Uterus (tissue), 4 donors: Measurements from ENCODE around the gene SLC5A4. TPM values are rescaled to one million over a fixed set of nuclear protein-coding genes. Genes with fewer than 3 reads are reported as not detected.
A peak's percentile ranks its signal among the peaks of the same experiment; 100 is the strongest.

ENCODE experiments used
- DNase-seq, 2 donors: peaks; one replicate each; pipeline ENCODE4 v3.0.0-alpha.2; 2019 to 2020
- H3K27ac ChIP-seq, 2 donors: fragments of 200-600 bp; sonication (generic); 1 replicate in 1 of 2; 2 replicates in 1 of 2; pipeline ENCODE4 v1.5.1; 2016 to 2018
- H3K27me3 ChIP-seq, 2 donors: fragments of 200-600 bp; sonication (generic); one replicate each; pipeline ENCODE4 v1.5.1; 2018 to 2019; ENCODE audit warnings: control low read depth in 1 of 2
- H3K36me3 ChIP-seq, 2 donors: fragments of 200-600 bp; sonication (generic); one replicate each; pipeline ENCODE4 v1.5.1; 2019; ENCODE audit warnings: control low read depth in 1 of 2
- H3K4me1 ChIP-seq, 2 donors: fragments of 200-600 bp; sonication (generic); one replicate each; pipeline ENCODE4 v1.5.1; 2018 to 2019; ENCODE audit warnings: control low read depth in 1 of 2
- H3K4me3 ChIP-seq, 2 donors: fragments of 200-600 bp; sonication (generic); 1 replicate in 1 of 2; 2 replicates in 1 of 2; pipeline ENCODE4 v1.5.1; 2018 to 2019; ENCODE audit warnings: mild to moderate bottlenecking in 1 of 2
- H3K9me3 ChIP-seq, 2 donors: fragments of 200-600 bp; sonication (generic); one replicate each; pipeline ENCODE4 v1.5.1; 2019; ENCODE audit warnings: control low read depth in 1 of 2
- POLR2A ChIP-seq, 2 donors: fragments of 450-650 bp; IDR thresholded peaks; one replicate each; pipeline ENCODE4 v1.6.1; 2016; ENCODE audit warnings: antibody characterized with exemption in 2 of 2, mild to moderate bottlenecking in 1 of 2, moderate library complexity in 1 of 2
- intact Hi-C: fragments of 100-400 bp; cut with DNase I; formaldehyde crosslinking; loops from one replicate; pipeline ENCODE4 v1.15.1; 2023; ENCODE audit warnings: low total_unique reads
- total RNA-seq, 4 donors: library from RNA; depleted of rRNA in 3 of 4; stranded (reverse); fragments of >200 nt in 3 of 4; gene quantifications; one replicate each; pipeline versions ENCODE4 v1.1.0 to v1.2.4, GENCODE V29; 2014 to 2023
- TF ChIP-seq, protein P1 (sequence below), 4 experiments: fragments of 200-600 bp in 2 of 4; fragments of 450-650 bp in 2 of 4; sonication (generic) in 2 of 4; IDR thresholded peaks; one replicate each; pipeline ENCODE4 v1.5.1; 2016 to 2019; ENCODE audit warnings: antibody characterized with exemption in 4 of 4, mild to moderate bottlenecking in 2 of 4, moderate library complexity in 1 of 4
- donor health status: DM: yes; HTN: yes; CAD: no.

SLC5A4 gene
- total RNA-seq, 4 donors from 2014 or later = 4.7 to 4.9 TPM; not detected in 2

GRCh38 chr22:32204856-32205722, 50.1 kb downstream of the SLC5A4 start, which contains the start of gene RFPL2:
RFPL2 (minus strand) TSS chr22:32205073; CDS start chr22:32202451, 2,622 bp downstream.
- no peak within 1 kb of the TSS for H3K27ac ChIP-seq
- no peak for TF ChIP-seq POLR2A (IDR thresholded peaks at IDR 0.05)
- TF ChIP-seq, protein P1, sequence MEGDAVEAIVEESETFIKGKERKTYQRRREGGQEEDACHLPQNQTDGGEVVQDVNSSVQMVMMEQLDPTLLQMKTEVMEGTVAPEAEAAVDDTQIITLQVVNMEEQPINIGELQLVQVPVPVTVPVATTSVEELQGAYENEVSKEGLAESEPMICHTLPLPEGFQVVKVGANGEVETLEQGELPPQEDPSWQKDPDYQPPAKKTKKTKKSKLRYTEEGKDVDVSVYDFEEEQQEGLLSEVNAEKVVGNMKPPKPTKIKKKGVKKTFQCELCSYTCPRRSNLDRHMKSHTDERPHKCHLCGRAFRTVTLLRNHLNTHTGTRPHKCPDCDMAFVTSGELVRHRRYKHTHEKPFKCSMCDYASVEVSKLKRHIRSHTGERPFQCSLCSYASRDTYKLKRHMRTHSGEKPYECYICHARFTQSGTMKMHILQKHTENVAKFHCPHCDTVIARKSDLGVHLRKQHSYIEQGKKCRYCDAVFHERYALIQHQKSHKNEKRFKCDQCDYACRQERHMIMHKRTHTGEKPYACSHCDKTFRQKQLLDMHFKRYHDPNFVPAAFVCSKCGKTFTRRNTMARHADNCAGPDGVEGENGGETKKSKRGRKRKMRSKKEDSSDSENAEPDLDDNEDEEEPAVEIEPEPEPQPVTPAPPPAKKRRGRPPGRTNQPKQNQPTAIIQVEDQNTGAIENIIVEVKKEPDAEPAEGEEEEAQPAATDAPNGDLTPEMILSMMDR (IDR thresholded peaks at IDR 0.05) = no peak
- no peaks in the 10 kb centered on the region for H3K4me1 ChIP-seq
- H3K27me3 ChIP-seq = peaks cover 0 to 8% of the 10 kb centered on the region in 2 donors
- intact Hi-C loops = no loop called here
- H3K4me3 ChIP-seq = no peak within 1 kb of the TSS
- no peaks in the 10 kb centered on the region for H3K9me3 ChIP-seq
- no peaks in the 10 kb centered on the region for H3K36me3 ChIP-seq
- no peak for DNase-seq

GRCh38 chr22:32204040-32204855, 50.9 kb downstream of the SLC5A4 start:
- Histone ChIP-seq H3K27me3 (peaks cover 0 to 8% of the 10 kb centered on the region in 2 donors), H3K36me3 (no peaks in the 10 kb centered on the region), H3K4me3 (no peak overlapping the region), H3K4me1 (no peaks in the 10 kb centered on the region), H3K27ac (no peak overlapping the region), H3K9me3 (no peaks in the 10 kb centered on the region)
- intact Hi-C loops = no loop called here
- no peak for DNase-seq
- TF ChIP-seq, protein P1 (IDR thresholded peaks at IDR 0.05) = no peak
- TF ChIP-seq POLR2A (IDR thresholded peaks at IDR 0.05) = no peak

DNA sequence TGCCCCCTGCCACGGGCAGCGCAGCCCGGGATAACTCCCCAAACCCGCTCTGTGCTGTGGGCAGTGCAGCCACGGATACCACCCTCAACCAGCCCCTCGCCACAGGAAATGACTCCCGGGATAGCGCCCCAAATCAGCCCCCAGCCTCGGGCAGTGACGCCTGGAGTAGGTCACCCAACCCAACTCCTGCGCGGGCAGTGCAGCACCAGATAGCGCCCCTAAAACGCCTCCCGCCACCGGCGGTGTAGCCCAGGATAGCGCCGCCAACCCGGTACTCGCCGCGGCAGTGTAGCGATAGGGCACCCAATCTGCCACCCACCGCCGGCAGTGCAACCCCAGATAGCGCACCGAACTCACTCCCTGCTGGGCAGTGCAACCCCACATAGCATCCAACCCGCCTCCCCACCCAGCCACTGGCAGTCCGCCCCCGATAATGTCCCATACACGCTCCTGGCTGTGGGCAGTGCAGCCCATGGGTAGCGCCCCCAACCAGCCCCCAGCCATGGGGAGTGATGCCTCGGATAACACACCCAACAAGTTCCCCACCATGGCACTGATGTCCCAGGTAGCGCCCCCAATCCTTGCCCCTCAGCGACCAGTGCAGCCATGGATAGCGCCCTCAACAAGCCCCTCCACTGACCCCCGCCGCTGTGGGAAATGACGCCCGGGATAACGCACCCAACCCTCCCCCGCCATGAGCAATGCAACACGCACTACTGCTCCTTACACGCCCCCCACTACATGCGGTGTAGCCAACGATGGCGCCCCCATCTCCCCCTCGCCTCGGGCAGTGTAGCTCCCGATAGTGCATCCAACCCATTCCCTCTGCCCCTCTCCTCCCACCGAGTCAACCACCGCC, 51.7 kb downstream of the SLC5A4 start:
- TF ChIP-seq, protein P1 (IDR thresholded peaks at IDR 0.05) = no peak
- TF ChIP-seq POLR2A (IDR thresholded peaks at IDR 0.05) = no peak
- no peaks in the 10 kb centered on the region for H3K36me3 ChIP-seq
- no peaks in the 10 kb centered on the region for H3K9me3 ChIP-seq
- intact Hi-C loops = no loop called here
- no peak overlapping the region for H3K4me3 ChIP-seq
- no peak for DNase-seq
- no peaks in the 10 kb centered on the region for H3K4me1 ChIP-seq
- H3K27me3 ChIP-seq = peaks cover 0 to 8% of the 10 kb centered on the region in 2 donors
- H3K27ac ChIP-seq = no peak overlapping the region

- no peaks in the 10 kb centered on the region for H3K36me3 ChIP-seq
- H3K4me3 ChIP-seq = no peak overlapping the region
- intact Hi-C loops = no loop called here
- no peaks in the 10 kb centered on the region for H3K4me1 ChIP-seq
- no peak for DNase-seq
- no peaks in the 10 kb centered on the region for H3K9me3 ChIP-seq
- H3K27me3 ChIP-seq = peaks cover 0 to 9% of the 10 kb centered on the region in 2 donors
- no peak overlapping the region for H3K27ac ChIP-seq
- TF ChIP-seq, protein P1 (IDR thresholded peaks at IDR 0.05) = peak in 1 of 4 experiments; percentile 18
- no peak for TF ChIP-seq POLR2A (IDR thresholded peaks at IDR 0.05)
Measured at GRCh38 chr22:32202539-32203180, 52.5 kb downstream of the SLC5A4 start.
